HepG2 (cell line): ENCODE results near the gene BCAS3. TPM values are rescaled to one million over a fixed set of nuclear protein-coding genes. Genes with fewer than 3 reads are reported as not detected.

Experiments used
- ATAC-seq: fragments of 200-7000 bp; cut with Tn5 transposase; 3 replicates; pipeline ENCODE4 v1.9.1; 2020; ENCODE audit warnings: mild to moderate bottlenecking, moderate library complexity
- BruUV-seq: library from RNA; stranded (reverse); fragments of 400-500 nt; replicated peaks from 2 replicates; lab custom pipeline; 2021; lab: Mats Ljungman, UMichigan
- CTCF ChIA-PET: fragments of 300-600 bp; formaldehyde crosslinking; extraction: SDS; loops from one replicate; lab custom pipeline; 2021; ENCODE audit warnings: low total read pairs, inconsistent platforms, low intra/inter-chr PET ratio; lab: Yijun Ruan, JAX
- POLR2A ChIA-PET: fragments of 350-600 bp; sonication (Branson Sonifier 250); formaldehyde crosslinking; loops from one replicate; lab custom pipeline; 2020; ENCODE audit warnings: antibody characterized with exemption, inconsistent platforms; lab: Yijun Ruan, JAX
- DNase-seq: peaks from one replicate; pipeline ENCODE4 v3.0.0-alpha.2; 2015; ENCODE audit warnings: low spot score
- FAIRE-seq: peaks from 3 replicates; lab custom pipeline; 2011; peaks lifted over from hg19 to GRCh38; lab: Jason Lieb, UNC
- H2AFZ ChIP-seq: one replicate; pipeline ENCODE4 v1.6.1; 2011; ENCODE audit warnings: low read length, inconsistent platforms
- H3K27ac ChIP-seq: fragments of 300-600 bp; 3 replicates; pipeline ENCODE4 v1.8.0; 2011; ENCODE audit warnings: mixed run types, mild to moderate bottlenecking, mixed read lengths, low read length, inconsistent platforms; ENCODE audit not compliant: insufficient read depth; ENCODE audit errors: extremely low read length
- H3K27me3 ChIP-seq, 2 experiments: fragments of 200-600 bp in 1 of 2; 2 replicates in 1 of 2; 3 replicates in 1 of 2; pipeline versions ENCODE4 v1.6.0 to v1.8.0; 2011; ENCODE audit warnings: low read length in 2 of 2, mild to moderate bottlenecking in 2 of 2, moderate library complexity in 2 of 2, inconsistent platforms in 1 of 2; ENCODE audit not compliant: insufficient read depth in 2 of 2, control insufficient read depth in 1 of 2
- H3K36me3 ChIP-seq, 2 experiments: fragments of 200-600 bp in 1 of 2; replicated peaks in 1 of 2; 2 replicates in 1 of 2; 3 replicates in 1 of 2; pipeline versions ENCODE4 v1.5.1 to v1.8.0; 2011; ENCODE audit warnings: low read length in 2 of 2, inconsistent platforms in 1 of 2; ENCODE audit not compliant: insufficient read depth in 2 of 2, control insufficient read depth in 1 of 2
- H3K4me1 ChIP-seq: 2 replicates; pipeline ENCODE4 v1.5.1; 2012; ENCODE audit warnings: low read length, inconsistent platforms; ENCODE audit not compliant: insufficient read depth
- H3K4me2 ChIP-seq: 2 replicates; pipeline ENCODE4 v1.6.0; 2011; ENCODE audit warnings: low read depth, low read length, inconsistent platforms
- H3K4me3 ChIP-seq, 3 experiments: fragments of 200-600 bp in 1 of 3; sonication (generic), shearing (Covaris generic) in 1 of 3; replicated peaks in 1 of 3; 2 replicates each; pipeline ENCODE4 v1.5.1; 2011 to 2016; ENCODE audit warnings: low read length in 3 of 3, inconsistent platforms in 2 of 3, low read depth in 2 of 3, mild to moderate bottlenecking in 2 of 3, control low read depth in 1 of 3, mixed read lengths in 1 of 3; ENCODE audit not compliant: insufficient read depth in 1 of 3
- H3K79me2 ChIP-seq: one replicate; pipeline ENCODE4 v1.6.1; 2011; ENCODE audit warnings: low read length, inconsistent platforms; ENCODE audit not compliant: insufficient read depth
- H3K9ac ChIP-seq: 2 replicates; pipeline ENCODE4 v1.6.0; 2011; ENCODE audit warnings: mild to moderate bottlenecking, low read depth, low read length, inconsistent platforms; ENCODE audit not compliant: insufficient read depth
- H3K9me3 ChIP-seq: 2 replicates; pipeline ENCODE4 v1.5.1; 2012; ENCODE audit warnings: mild to moderate bottlenecking, low read length
- H4K20me1 ChIP-seq: 2 replicates; pipeline ENCODE4 v1.6.0; 2011; ENCODE audit warnings: inconsistent platforms, mild to moderate bottlenecking, low read length, moderate library complexity; ENCODE audit not compliant: insufficient read depth
- ELF4 ChIP-seq: sonication (generic); formaldehyde crosslinking; IDR thresholded peaks from 2 replicates; pipeline ENCODE4 v1.5.0; 2020; ENCODE audit warnings: missing genetic modification reagents, mild to moderate bottlenecking, moderate library complexity, borderline replicate concordance
- MYC ChIP-seq: sonication (generic); formaldehyde crosslinking; IDR thresholded peaks from 2 replicates; pipeline ENCODE4 v1.9.0; 2021; ENCODE audit warnings: missing genetic modification reagents, borderline replicate concordance
- ZNF709 ChIP-seq: sonication (generic); formaldehyde crosslinking; IDR thresholded peaks from 2 replicates; pipeline ENCODE4 v1.5.0; 2020; ENCODE audit warnings: mild to moderate bottlenecking, missing genetic modification reagents
- WGBS: methylation state at CpG from one replicate; pipeline ENCODE4 v1.1.6; 2017; ENCODE audit warnings: low lambda C conversion rate; 5-methylcytosine and 5-hydroxymethylcytosine counted together
- in situ Hi-C: cut with HindIII; loops from 2 replicates; pipeline ENCODE4 v1.10.0; 2017; ENCODE audit warnings: low pct_unique_long_range_greater_than_20kb; ENCODE audit not compliant: extremely low pct_ligation_motif_present
- intact Hi-C: fragments of 100-400 bp; cut with micrococcal nuclease; formaldehyde crosslinking; loops from one replicate; pipeline ENCODE4 v1.10.0; 2022; ENCODE audit not compliant: unreplicated experiment
- polyA plus RNA-seq, 8 experiments: library from polyadenylated mRNA; depleted of rRNA in 3 of 8; stranded (reverse) in 7 of 8; unstranded in 1 of 8; fragments of >200 nt; fragmentation: Illumina TruSeq in 4 of 8; extraction: Trizol in 4 of 8; gene quantifications; 2 replicates each; pipeline versions ENCODE4 v1.2.1 to v1.2.3, GENCODE V29; 2011 to 2016; ENCODE audit warnings: low read depth in 4 of 8, missing spikeins in 1 of 8, mixed read lengths in 1 of 8; ENCODE audit not compliant: insufficient read depth in 1 of 8
- total RNA-seq, 5 experiments: library from RNA; depleted of rRNA; stranded (reverse); fragments of >200 nt; fragmentation: Illumina TruSeq; extraction: Trizol; gene quantifications; 2 replicates each; pipeline ENCODE4 v1.2.3, GENCODE V29; 2016; ENCODE audit warnings: low read depth in 1 of 5
- TF ChIP-seq, protein P1 (sequence below): sonication (generic); formaldehyde crosslinking; IDR thresholded peaks from 2 replicates; pipeline ENCODE4 v1.8.1; 2023; ENCODE audit warnings: mild to moderate bottlenecking, missing genetic modification reagents
- TF ChIP-seq, protein P2 (sequence below): sonication (generic); formaldehyde crosslinking; IDR thresholded peaks from 2 replicates; pipeline ENCODE4 v1.5.0; 2020; ENCODE audit warnings: mild to moderate bottlenecking, missing genetic modification reagents
- TF ChIP-seq, protein P3 (sequence below): sonication (generic); formaldehyde crosslinking; IDR thresholded peaks from 2 replicates; pipeline ENCODE4 v1.8.1; 2022; ENCODE audit warnings: mild to moderate bottlenecking, missing genetic modification reagents
- TF ChIP-seq, protein P4 (sequence below): sonication (generic); formaldehyde crosslinking; IDR thresholded peaks from 2 replicates; pipeline ENCODE4 v1.4.0; 2020; ENCODE audit warnings: mild to moderate bottlenecking, missing genetic modification reagents

The BCAS3 gene
- total and polyA plus RNA-seq, 2 of the 13 experiments (the other 11 are each of a cell fraction or from before 2014, with no cell fraction given): 10.7 to 11.2 TPM

DNA sequence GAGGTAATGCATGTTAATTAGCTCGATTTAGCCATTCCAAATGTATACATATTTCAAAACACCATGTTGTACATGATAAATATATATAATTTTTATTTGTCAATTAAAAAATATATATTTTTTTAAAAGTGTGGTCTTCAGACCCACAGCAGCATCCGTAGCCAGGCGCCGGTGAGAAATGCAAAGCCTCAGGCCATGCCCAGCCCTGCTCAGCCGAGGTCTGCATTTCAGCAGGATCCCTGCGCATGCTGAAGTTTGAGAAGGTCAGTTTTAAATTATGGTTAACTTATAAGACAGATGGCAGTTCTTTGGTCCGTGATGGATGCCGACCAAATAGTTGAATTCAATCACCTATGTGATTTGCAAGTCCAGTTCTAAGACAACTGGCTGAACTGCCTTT is 694.0 kb downstream of the BCAS3 start:
- Histone ChIP-seq H3K27me3 (no peaks in the 10 kb centered on the region), H2AFZ (no peak overlapping the region), H3K79me2 (no peaks in the 10 kb centered on the region), H3K4me1 (peaks cover 48% of the 10 kb centered on the region), H3K4me3 (no peak overlapping the region), H4K20me1 (no peaks in the 10 kb centered on the region), H3K9me3 (no peaks in the 10 kb centered on the region), H3K27ac (no peak overlapping the region), H3K4me2 (no peak overlapping the region), H3K9ac (no peak overlapping the region), H3K36me3 (no peaks in the 10 kb centered on the region)
- FAIRE-seq (no peak), DNase-seq (no peak), ATAC-seq (no peak)
- TF ChIP-seq ZNF709 (CRISPR knock-in tag): no peak
- BruUV-seq: no TSS peak
- ChIA-PET CTCF (no interaction called here), POLR2A (no interaction called here)
- in situ Hi-C loops: no loop called here
- intact Hi-C loops: no loop called here
- 89% methylated on average over 8 of the region's 8 CpGs for WGBS

DNA sequence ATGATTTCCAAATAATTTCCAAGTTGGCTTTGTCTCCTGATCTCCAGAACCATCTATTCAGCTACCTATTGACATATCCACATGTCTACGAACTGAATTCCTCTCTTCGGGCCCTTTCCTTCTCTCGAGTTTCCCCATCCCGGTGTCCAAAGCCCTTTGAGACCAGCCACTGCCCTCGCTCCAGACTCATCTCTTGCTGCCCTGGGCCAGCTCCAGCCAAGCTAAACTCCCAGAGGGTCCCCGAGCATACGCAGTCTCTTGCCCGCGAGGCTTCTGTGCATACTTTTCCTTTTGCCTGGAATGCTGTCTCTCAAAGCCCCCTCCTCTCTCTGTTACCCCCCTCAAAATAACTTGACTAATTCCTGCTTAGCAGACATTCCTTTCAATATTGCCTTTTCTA is 694.8 kb downstream of the BCAS3 start:
- no peak for FAIRE-seq
- H3K27me3 ChIP-seq: no peaks in the 10 kb centered on the region
- TF ChIP-seq, protein P1, sequence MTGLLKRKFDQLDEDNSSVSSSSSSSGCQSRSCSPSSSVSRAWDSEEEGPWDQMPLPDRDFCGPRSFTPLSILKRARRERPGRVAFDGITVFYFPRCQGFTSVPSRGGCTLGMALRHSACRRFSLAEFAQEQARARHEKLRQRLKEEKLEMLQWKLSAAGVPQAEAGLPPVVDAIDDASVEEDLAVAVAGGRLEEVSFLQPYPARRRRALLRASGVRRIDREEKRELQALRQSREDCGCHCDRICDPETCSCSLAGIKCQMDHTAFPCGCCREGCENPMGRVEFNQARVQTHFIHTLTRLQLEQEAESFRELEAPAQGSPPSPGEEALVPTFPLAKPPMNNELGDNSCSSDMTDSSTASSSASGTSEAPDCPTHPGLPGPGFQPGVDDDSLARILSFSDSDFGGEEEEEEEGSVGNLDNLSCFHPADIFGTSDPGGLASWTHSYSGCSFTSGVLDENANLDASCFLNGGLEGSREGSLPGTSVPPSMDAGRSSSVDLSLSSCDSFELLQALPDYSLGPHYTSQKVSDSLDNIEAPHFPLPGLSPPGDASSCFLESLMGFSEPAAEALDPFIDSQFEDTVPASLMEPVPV (CRISPR knock-in tag): no peak
- TF ChIP-seq, protein P2, sequence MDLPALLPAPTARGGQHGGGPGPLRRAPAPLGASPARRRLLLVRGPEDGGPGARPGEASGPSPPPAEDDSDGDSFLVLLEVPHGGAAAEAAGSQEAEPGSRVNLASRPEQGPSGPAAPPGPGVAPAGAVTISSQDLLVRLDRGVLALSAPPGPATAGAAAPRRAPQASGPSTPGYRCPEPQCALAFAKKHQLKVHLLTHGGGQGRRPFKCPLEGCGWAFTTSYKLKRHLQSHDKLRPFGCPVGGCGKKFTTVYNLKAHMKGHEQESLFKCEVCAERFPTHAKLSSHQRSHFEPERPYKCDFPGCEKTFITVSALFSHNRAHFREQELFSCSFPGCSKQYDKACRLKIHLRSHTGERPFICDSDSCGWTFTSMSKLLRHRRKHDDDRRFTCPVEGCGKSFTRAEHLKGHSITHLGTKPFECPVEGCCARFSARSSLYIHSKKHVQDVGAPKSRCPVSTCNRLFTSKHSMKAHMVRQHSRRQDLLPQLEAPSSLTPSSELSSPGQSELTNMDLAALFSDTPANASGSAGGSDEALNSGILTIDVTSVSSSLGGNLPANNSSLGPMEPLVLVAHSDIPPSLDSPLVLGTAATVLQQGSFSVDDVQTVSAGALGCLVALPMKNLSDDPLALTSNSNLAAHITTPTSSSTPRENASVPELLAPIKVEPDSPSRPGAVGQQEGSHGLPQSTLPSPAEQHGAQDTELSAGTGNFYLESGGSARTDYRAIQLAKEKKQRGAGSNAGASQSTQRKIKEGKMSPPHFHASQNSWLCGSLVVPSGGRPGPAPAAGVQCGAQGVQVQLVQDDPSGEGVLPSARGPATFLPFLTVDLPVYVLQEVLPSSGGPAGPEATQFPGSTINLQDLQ (CRISPR knock-in tag): no peak
- TF ChIP-seq MYC (CRISPR knock-in tag) (no peak), ELF4 (no peak)
- TF ChIP-seq, protein P3, sequence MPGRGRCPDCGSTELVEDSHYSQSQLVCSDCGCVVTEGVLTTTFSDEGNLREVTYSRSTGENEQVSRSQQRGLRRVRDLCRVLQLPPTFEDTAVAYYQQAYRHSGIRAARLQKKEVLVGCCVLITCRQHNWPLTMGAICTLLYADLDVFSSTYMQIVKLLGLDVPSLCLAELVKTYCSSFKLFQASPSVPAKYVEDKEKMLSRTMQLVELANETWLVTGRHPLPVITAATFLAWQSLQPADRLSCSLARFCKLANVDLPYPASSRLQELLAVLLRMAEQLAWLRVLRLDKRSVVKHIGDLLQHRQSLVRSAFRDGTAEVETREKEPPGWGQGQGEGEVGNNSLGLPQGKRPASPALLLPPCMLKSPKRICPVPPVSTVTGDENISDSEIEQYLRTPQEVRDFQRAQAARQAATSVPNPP (CRISPR knock-in tag): no peak
- TF ChIP-seq, protein P4, sequence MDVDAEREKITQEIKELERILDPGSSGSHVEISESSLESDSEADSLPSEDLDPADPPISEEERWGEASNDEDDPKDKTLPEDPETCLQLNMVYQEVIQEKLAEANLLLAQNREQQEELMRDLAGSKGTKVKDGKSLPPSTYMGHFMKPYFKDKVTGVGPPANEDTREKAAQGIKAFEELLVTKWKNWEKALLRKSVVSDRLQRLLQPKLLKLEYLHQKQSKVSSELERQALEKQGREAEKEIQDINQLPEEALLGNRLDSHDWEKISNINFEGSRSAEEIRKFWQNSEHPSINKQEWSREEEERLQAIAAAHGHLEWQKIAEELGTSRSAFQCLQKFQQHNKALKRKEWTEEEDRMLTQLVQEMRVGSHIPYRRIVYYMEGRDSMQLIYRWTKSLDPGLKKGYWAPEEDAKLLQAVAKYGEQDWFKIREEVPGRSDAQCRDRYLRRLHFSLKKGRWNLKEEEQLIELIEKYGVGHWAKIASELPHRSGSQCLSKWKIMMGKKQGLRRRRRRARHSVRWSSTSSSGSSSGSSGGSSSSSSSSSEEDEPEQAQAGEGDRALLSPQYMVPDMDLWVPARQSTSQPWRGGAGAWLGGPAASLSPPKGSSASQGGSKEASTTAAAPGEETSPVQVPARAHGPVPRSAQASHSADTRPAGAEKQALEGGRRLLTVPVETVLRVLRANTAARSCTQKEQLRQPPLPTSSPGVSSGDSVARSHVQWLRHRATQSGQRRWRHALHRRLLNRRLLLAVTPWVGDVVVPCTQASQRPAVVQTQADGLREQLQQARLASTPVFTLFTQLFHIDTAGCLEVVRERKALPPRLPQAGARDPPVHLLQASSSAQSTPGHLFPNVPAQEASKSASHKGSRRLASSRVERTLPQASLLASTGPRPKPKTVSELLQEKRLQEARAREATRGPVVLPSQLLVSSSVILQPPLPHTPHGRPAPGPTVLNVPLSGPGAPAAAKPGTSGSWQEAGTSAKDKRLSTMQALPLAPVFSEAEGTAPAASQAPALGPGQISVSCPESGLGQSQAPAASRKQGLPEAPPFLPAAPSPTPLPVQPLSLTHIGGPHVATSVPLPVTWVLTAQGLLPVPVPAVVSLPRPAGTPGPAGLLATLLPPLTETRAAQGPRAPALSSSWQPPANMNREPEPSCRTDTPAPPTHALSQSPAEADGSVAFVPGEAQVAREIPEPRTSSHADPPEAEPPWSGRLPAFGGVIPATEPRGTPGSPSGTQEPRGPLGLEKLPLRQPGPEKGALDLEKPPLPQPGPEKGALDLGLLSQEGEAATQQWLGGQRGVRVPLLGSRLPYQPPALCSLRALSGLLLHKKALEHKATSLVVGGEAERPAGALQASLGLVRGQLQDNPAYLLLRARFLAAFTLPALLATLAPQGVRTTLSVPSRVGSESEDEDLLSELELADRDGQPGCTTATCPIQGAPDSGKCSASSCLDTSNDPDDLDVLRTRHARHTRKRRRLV: no peak

More for the DNA sequence above, 694.8 kb downstream of the BCAS3 start:
- Histone ChIP-seq H3K4me2 (no peak overlapping the region), H3K9me3 (no peaks in the 10 kb centered on the region), H2AFZ (no peak overlapping the region), H3K4me1 (peaks cover 48% of the 10 kb centered on the region), H3K9ac (no peak overlapping the region), H4K20me1 (no peaks in the 10 kb centered on the region), H3K4me3 (no peak overlapping the region), H3K27ac (no peak overlapping the region), H3K36me3 (no peaks in the 10 kb centered on the region), H3K79me2 (no peaks in the 10 kb centered on the region)
- 95% methylated on average over 9 of the region's 9 CpGs for WGBS
- DNase-seq (no peak), ATAC-seq (no peak)
- intact Hi-C loops: no loop called here
- in situ Hi-C loops: no loop called here
- POLR2A ChIA-PET: interaction anchor here (0.7 kb wide), 1 partner anchor 495 kb away, joined by 4 read pairs; no protein-coding TSS in a partner anchor
- CTCF ChIA-PET: no interaction called here
- no TSS peak for BruUV-seq
